ENCODE data around the gene CCL7.

DNA sequence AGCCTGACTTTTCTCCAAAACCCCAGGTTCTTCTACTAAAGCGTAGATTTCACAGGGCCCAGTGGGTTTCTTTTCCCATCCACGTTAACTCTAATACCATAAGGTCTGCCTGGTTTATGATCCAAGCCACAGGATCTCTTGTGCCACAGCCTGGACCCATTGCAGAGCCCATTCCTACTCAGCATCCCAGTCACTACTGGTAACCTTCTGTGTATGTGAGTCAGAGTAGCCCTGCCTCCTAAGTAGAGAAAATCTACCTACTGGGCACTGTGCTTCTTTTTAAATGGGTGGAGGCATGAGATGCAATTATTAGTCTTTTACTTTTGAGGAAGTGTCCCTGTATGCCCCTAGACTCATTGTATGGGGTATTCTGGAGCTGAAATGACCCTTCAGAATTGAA is 29.0 kb downstream of the CCL7 start:
- TF ChIP-seq, protein P1, sequence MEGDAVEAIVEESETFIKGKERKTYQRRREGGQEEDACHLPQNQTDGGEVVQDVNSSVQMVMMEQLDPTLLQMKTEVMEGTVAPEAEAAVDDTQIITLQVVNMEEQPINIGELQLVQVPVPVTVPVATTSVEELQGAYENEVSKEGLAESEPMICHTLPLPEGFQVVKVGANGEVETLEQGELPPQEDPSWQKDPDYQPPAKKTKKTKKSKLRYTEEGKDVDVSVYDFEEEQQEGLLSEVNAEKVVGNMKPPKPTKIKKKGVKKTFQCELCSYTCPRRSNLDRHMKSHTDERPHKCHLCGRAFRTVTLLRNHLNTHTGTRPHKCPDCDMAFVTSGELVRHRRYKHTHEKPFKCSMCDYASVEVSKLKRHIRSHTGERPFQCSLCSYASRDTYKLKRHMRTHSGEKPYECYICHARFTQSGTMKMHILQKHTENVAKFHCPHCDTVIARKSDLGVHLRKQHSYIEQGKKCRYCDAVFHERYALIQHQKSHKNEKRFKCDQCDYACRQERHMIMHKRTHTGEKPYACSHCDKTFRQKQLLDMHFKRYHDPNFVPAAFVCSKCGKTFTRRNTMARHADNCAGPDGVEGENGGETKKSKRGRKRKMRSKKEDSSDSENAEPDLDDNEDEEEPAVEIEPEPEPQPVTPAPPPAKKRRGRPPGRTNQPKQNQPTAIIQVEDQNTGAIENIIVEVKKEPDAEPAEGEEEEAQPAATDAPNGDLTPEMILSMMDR (IDR thresholded peaks at IDR 0.05), result no peak
- TF ChIP-seq POLR2A (IDR thresholded peaks at IDR 0.05), result no peak

Measured in testis (tissue), 2 donors.